Suprapubic skin (tissue), 4 donors: ENCODE measurements around the gene UGT1A8. TPM values are rescaled to one million over a fixed set of nuclear protein-coding genes. Genes with fewer than 3 reads are reported as not detected.

Experiments
- DNase-seq, 2 donors: peaks; one replicate each; pipeline ENCODE4 v3.0.0-alpha.2; 2019; ENCODE audit warnings: low spot score in 2 of 2
- H3K27ac ChIP-seq: fragments of 200-600 bp; sonication (generic); one replicate; pipeline ENCODE4 v1.5.1; 2019
- H3K27me3 ChIP-seq: fragments of 200-600 bp; sonication (generic); one replicate; pipeline ENCODE4 v1.5.1; 2019
- H3K36me3 ChIP-seq: fragments of 200-600 bp; sonication (generic); one replicate; pipeline ENCODE4 v1.5.1; 2019
- H3K4me1 ChIP-seq: fragments of 200-600 bp; sonication (generic); one replicate; pipeline ENCODE4 v1.5.1; 2019
- H3K4me3 ChIP-seq: fragments of 200-600 bp; sonication (generic); one replicate; pipeline ENCODE4 v1.5.1; 2019; ENCODE audit warnings: mild to moderate bottlenecking
- H3K9me3 ChIP-seq: fragments of 200-600 bp; sonication (generic); one replicate; pipeline ENCODE4 v1.5.1; 2019
- CTCF ChIP-seq, 2 donors: fragments of 200-600 bp in 1 of 2; fragments of 450-650 bp in 1 of 2; sonication (generic) in 1 of 2; IDR thresholded peaks; one replicate each; pipeline ENCODE4 v1.5.1; 2016 to 2019; ENCODE audit warnings: antibody characterized with exemption in 2 of 2, mild to moderate bottlenecking in 1 of 2, moderate library complexity in 1 of 2
- EP300 ChIP-seq: sonication (generic); formaldehyde crosslinking; IDR thresholded peaks from one replicate; pipeline ENCODE4 v1.6.1; 2017; ENCODE audit warnings: antibody characterized with exemption
- POLR2A ChIP-seq, 2 donors: fragments of 450-650 bp; IDR thresholded peaks; one replicate each; pipeline ENCODE4 v1.6.1; 2017; ENCODE audit warnings: antibody characterized with exemption in 2 of 2, mild to moderate bottlenecking in 2 of 2, moderate library complexity in 2 of 2
- POLR2AphosphoS5 ChIP-seq, 3 donors: sonication (generic); formaldehyde crosslinking; IDR thresholded peaks; one replicate each; pipeline ENCODE4 v1.6.1; 2017; ENCODE audit warnings: antibody characterized with exemption in 3 of 3
- WGBS: methylation state at CpG from one replicate; pipeline ENCODE4 v1.1.5; 2018; 5-methylcytosine and 5-hydroxymethylcytosine counted together
- total RNA-seq, 4 donors: library from RNA; depleted of rRNA; stranded (reverse); fragments of >200 nt; gene quantifications; one replicate each; pipeline ENCODE4 v1.1.0, GENCODE V29; 2016

Gene UGT1A8
- total RNA-seq, 4 donors from 2014 or later = 0.47 TPM; not detected in 3

- 86% methylated on average over 4 of the region's 4 CpGs for WGBS
- H3K4me3 ChIP-seq = no peak overlapping the region
- no peak for TF ChIP-seq CTCF (IDR thresholded peaks at IDR 0.05)
- no peak for TF ChIP-seq EP300
- TF ChIP-seq POLR2AphosphoS5 (IDR thresholded peaks at IDR 0.05) = no peak
- TF ChIP-seq POLR2A (IDR thresholded peaks at IDR 0.05) = no peak
- peaks cover 3% of the 10 kb centered on the region for H3K27me3 ChIP-seq
- H3K36me3 ChIP-seq = no peaks in the 10 kb centered on the region
- H3K4me1 ChIP-seq = no peaks in the 10 kb centered on the region
- no peak overlapping the region for H3K27ac ChIP-seq
- no peak for DNase-seq
- no peaks in the 10 kb centered on the region for H3K9me3 ChIP-seq
These were observed 163.3 kb downstream of the UGT1A8 start for GRCh38 chr2:233780771-233781170.

- WGBS = 91% methylated on average over 6 of the region's 7 CpGs
- Histone ChIP-seq H3K9me3 (no peaks in the 10 kb centered on the region), H3K27ac (no peak overlapping the region), H3K27me3 (no peaks in the 10 kb centered on the region), H3K4me3 (no peak overlapping the region), H3K36me3 (no peaks in the 10 kb centered on the region), H3K4me1 (no peaks in the 10 kb centered on the region)
- no peak for TF ChIP-seq CTCF (IDR thresholded peaks at IDR 0.05)
- no peak for TF ChIP-seq EP300
- no peak for TF ChIP-seq POLR2AphosphoS5 (IDR thresholded peaks at IDR 0.05)
- no peak for TF ChIP-seq POLR2A (IDR thresholded peaks at IDR 0.05)
- no peak for DNase-seq
These were observed 172.1 kb downstream of the UGT1A8 start for GRCh38 chr2:233789554-233789953.

- TF ChIP-seq POLR2A (IDR thresholded peaks at IDR 0.05) = no peak
- no peak for TF ChIP-seq CTCF (IDR thresholded peaks at IDR 0.05)
- TF ChIP-seq POLR2AphosphoS5 (IDR thresholded peaks at IDR 0.05) = no peak
- TF ChIP-seq EP300 = no peak
- Histone ChIP-seq H3K27ac (no peak overlapping the region), H3K4me3 (no peak overlapping the region), H3K9me3 (no peaks in the 10 kb centered on the region), H3K36me3 (no peaks in the 10 kb centered on the region), H3K4me1 (no peaks in the 10 kb centered on the region), H3K27me3 (no peaks in the 10 kb centered on the region)
- no peak for DNase-seq
- whole genome bisulfite sequencing = 86% methylated on average over 18 of the region's 18 CpGs
These were observed 173.9 kb downstream of the UGT1A8 start for GRCh38 chr2:233791151-233791882.

GRCh38 chr2:233791883-233792329 is 174.5 kb downstream of the UGT1A8 start:
- WGBS = 77% methylated on average over 9 of the region's 9 CpGs
- H3K36me3 ChIP-seq = no peaks in the 10 kb centered on the region
- no peak for DNase-seq
- no peaks in the 10 kb centered on the region for H3K27me3 ChIP-seq
- H3K27ac ChIP-seq = no peak overlapping the region
- no peak for TF ChIP-seq EP300
- TF ChIP-seq POLR2A (IDR thresholded peaks at IDR 0.05) = no peak
- TF ChIP-seq POLR2AphosphoS5 (IDR thresholded peaks at IDR 0.05) = no peak
- TF ChIP-seq CTCF (IDR thresholded peaks at IDR 0.05) = no peak
- H3K4me1 ChIP-seq = no peaks in the 10 kb centered on the region
- H3K4me3 ChIP-seq = no peak overlapping the region
- no peaks in the 10 kb centered on the region for H3K9me3 ChIP-seq

- TF ChIP-seq POLR2A (IDR thresholded peaks at IDR 0.05) (no peak), POLR2AphosphoS5 (IDR thresholded peaks at IDR 0.05) (no peak), EP300 (no peak), CTCF (IDR thresholded peaks at IDR 0.05) (no peak)
- Histone ChIP-seq H3K36me3 (no peaks in the 10 kb centered on the region), H3K4me3 (no peak overlapping the region), H3K27ac (no peak overlapping the region), H3K9me3 (no peaks in the 10 kb centered on the region), H3K4me1 (no peaks in the 10 kb centered on the region), H3K27me3 (no peaks in the 10 kb centered on the region)
- WGBS = 84% methylated on average over 7 of the region's 7 CpGs
- DNase-seq = no peak
These were observed 175.3 kb downstream of the UGT1A8 start for GRCh38 chr2:233792720-233793119.
